ENCODE results near the gene ARL4C.

- no peak for TF ChIP-seq CTCF (IDR thresholded peaks at IDR 0.05)
- no peak for TF ChIP-seq POLR2A (IDR thresholded peaks at IDR 0.05)
Measured at GRCh38 chr2:234478121-234478858, 18.6 kb downstream of the ARL4C start.

Data from ovary (tissue), 3 donors.